HEK293 (cell line): ENCODE data around the gene RPS5.

Experiments used
- CTCF ChIA-PET: fragments of 350-600 bp; formaldehyde crosslinking; extraction: SDS; loops from one replicate; lab custom pipeline; 2021; ENCODE audit warnings: antibody characterized with exemption; lab: Yijun Ruan, JAX
- POLR2A ChIA-PET: fragments of 300-600 bp; formaldehyde crosslinking; extraction: SDS; loops from one replicate; lab custom pipeline; 2020; ENCODE audit warnings: antibody characterized with exemption, inconsistent platforms; lab: Yijun Ruan, JAX
- H3K27ac ChIP-seq: fragments of 200-500 bp; sonication (Bioruptor generic); 2 replicates; pipeline ENCODE4 v1.5.1; 2014; ENCODE audit warnings: low read depth, low read length, control low read depth, inconsistent platforms; ENCODE audit errors: extremely low read depth
- H3K36me3 ChIP-seq, 2 experiments: fragments of 200-500 bp in 1 of 2; sonication (Bioruptor generic) in 1 of 2; 1 replicate in 1 of 2; 2 replicates in 1 of 2; pipeline ENCODE4 v1.5.1; 2014 to 2017; ENCODE audit warnings: inconsistent platforms in 2 of 2, low read length in 2 of 2; ENCODE audit not compliant: control insufficient read depth in 2 of 2, insufficient read depth in 1 of 2
- H3K4me1 ChIP-seq: fragments of 200-500 bp; sonication (Bioruptor generic); 2 replicates; pipeline ENCODE4 v1.5.1; 2014; ENCODE audit warnings: mild to moderate bottlenecking, low read length, inconsistent platforms; ENCODE audit not compliant: control insufficient read depth, insufficient read depth
- H3K4me3 ChIP-seq: 2 replicates; pipeline ENCODE4 v1.5.1; 2011; ENCODE audit warnings: low read depth, mild to moderate bottlenecking, control low read depth, low read length, moderate library complexity
- H3K9me3 ChIP-seq: fragments of 200-500 bp; sonication (Bioruptor generic); 2 replicates; pipeline ENCODE4 v1.5.1; 2014; ENCODE audit warnings: low read depth, low read length, inconsistent platforms; ENCODE audit not compliant: control insufficient read depth, insufficient read depth
- BCL6B ChIP-seq: fragments of 450-650 bp; formaldehyde crosslinking; IDR thresholded peaks from 2 replicates; pipeline ENCODE4 v1.5.1; 2017; ENCODE audit warnings: missing biosample characterization, missing genetic modification characterization
- HIC1 ChIP-seq: fragments of 450-650 bp; formaldehyde crosslinking; IDR thresholded peaks from 2 replicates; pipeline ENCODE4 v1.5.1; 2016; ENCODE audit warnings: missing biosample characterization, missing genetic modification characterization
- INSM2 ChIP-seq: fragments of 450-650 bp; formaldehyde crosslinking; IDR thresholded peaks from 2 replicates; pipeline ENCODE4 v1.5.1; 2016; ENCODE audit warnings: missing biosample characterization, missing genetic modification characterization
- KLF1 ChIP-seq: fragments of 450-650 bp; formaldehyde crosslinking; IDR thresholded peaks from 2 replicates; pipeline ENCODE4 v1.5.1; 2016; ENCODE audit warnings: missing biosample characterization, missing genetic modification characterization
- KLF7 ChIP-seq: fragments of 450-650 bp; formaldehyde crosslinking; IDR thresholded peaks from 2 replicates; pipeline ENCODE4 v1.5.1; 2016; ENCODE audit warnings: missing biosample characterization, missing genetic modification characterization, borderline replicate concordance
- MZF1 ChIP-seq: fragments of 450-650 bp; formaldehyde crosslinking; IDR thresholded peaks from 2 replicates; pipeline ENCODE4 v1.5.1; 2017; ENCODE audit warnings: missing biosample characterization, missing genetic modification characterization, borderline replicate concordance
- OVOL3 ChIP-seq: fragments of 450-650 bp; formaldehyde crosslinking; IDR thresholded peaks from 2 replicates; pipeline ENCODE4 v1.5.1; 2016; ENCODE audit warnings: missing biosample characterization, missing genetic modification characterization
- REPIN1 ChIP-seq: fragments of 450-650 bp; formaldehyde crosslinking; IDR thresholded peaks from 2 replicates; pipeline ENCODE4 v1.5.1; 2017; ENCODE audit warnings: missing biosample characterization, missing genetic modification characterization, low read depth
- REST ChIP-seq: fragments of 450-650 bp; formaldehyde crosslinking; IDR thresholded peaks from 2 replicates; pipeline ENCODE4 v1.5.1; 2016; ENCODE audit warnings: missing biosample characterization, missing genetic modification characterization
- SCRT1 ChIP-seq: fragments of 450-650 bp; formaldehyde crosslinking; IDR thresholded peaks from 2 replicates; pipeline ENCODE4 v1.5.1; 2016; ENCODE audit warnings: missing biosample characterization, missing genetic modification characterization, borderline replicate concordance
- TSHZ1 ChIP-seq: fragments of 450-650 bp; formaldehyde crosslinking; IDR thresholded peaks from 2 replicates; pipeline ENCODE4 v1.5.1; 2016; ENCODE audit warnings: missing biosample characterization, missing genetic modification characterization, borderline replicate concordance
- ZBTB1 ChIP-seq: fragments of 450-650 bp; formaldehyde crosslinking; IDR thresholded peaks from 2 replicates; pipeline ENCODE4 v1.5.1; 2016; ENCODE audit warnings: missing biosample characterization, missing genetic modification characterization
- ZNF341 ChIP-seq: fragments of 450-650 bp; formaldehyde crosslinking; IDR thresholded peaks from 2 replicates; pipeline ENCODE4; 2016; ENCODE audit warnings: low read depth, missing biosample characterization, missing genetic modification characterization
- ZNF510 ChIP-seq: fragments of 450-650 bp; formaldehyde crosslinking; IDR thresholded peaks from 2 replicates; pipeline ENCODE4 v1.5.1; 2018; ENCODE audit warnings: mild to moderate bottlenecking, missing genetic modification characterization, missing biosample characterization; ENCODE audit not compliant: insufficient replicate concordance
- ZNF610 ChIP-seq: fragments of 450-650 bp; formaldehyde crosslinking; IDR thresholded peaks from 2 replicates; pipeline ENCODE4 v1.5.1; 2016; ENCODE audit warnings: missing biosample characterization, missing genetic modification characterization, borderline replicate concordance
- ZNF664 ChIP-seq: fragments of 450-650 bp; formaldehyde crosslinking; IDR thresholded peaks from 2 replicates; pipeline ENCODE4 v1.5.1; 2016; ENCODE audit warnings: missing biosample characterization, missing genetic modification characterization
- ZNF670 ChIP-seq: fragments of 450-650 bp; formaldehyde crosslinking; IDR thresholded peaks from 2 replicates; pipeline ENCODE4 v1.5.1; 2016; ENCODE audit warnings: missing biosample characterization, missing genetic modification characterization, low read depth
- ZSCAN16 ChIP-seq: fragments of 450-650 bp; formaldehyde crosslinking; IDR thresholded peaks from 2 replicates; pipeline ENCODE4 v1.5.1; 2016; ENCODE audit warnings: missing biosample characterization, missing genetic modification characterization

The RPS5 gene

GRCh38 chr19:58386576-58387337, at the start of gene RPS5 (continued):
- TF ChIP-seq HIC1 (tag by site-specific recombination): peak; percentile 88
- no peak for TF ChIP-seq ZNF610 (tag by site-specific recombination)
- no peak for TF ChIP-seq OVOL3 (tag by site-specific recombination)

GRCh38 chr19:58338336-58338735, 48.7 kb upstream of the RPS5 start:
- Histone ChIP-seq H3K36me3 (peaks cover 0 to 63% of the 10 kb centered on the region in 2 experiments; a peak in 1 of 3 replicates), H3K9me3 (no peaks in the 10 kb centered on the region), H3K4me1 (no peaks in the 10 kb centered on the region), H3K4me3 (no peak overlapping the region), H3K27ac (no peak overlapping the region)
- CTCF ChIA-PET: no interaction called here
- no peak for TF ChIP-seq KLF1
- TF ChIP-seq ZNF670: no peak
- no peak for TF ChIP-seq REPIN1 (tag by site-specific recombination)
- TF ChIP-seq ZNF664 (tag by site-specific recombination): no peak
- TF ChIP-seq ZNF341 (tag by site-specific recombination): no peak
- no peak for TF ChIP-seq BCL6B (tag by site-specific recombination)
- no peak for TF ChIP-seq KLF7 (tag by site-specific recombination)
- no peak for TF ChIP-seq ZBTB1
- TF ChIP-seq ZNF510: no peak
- TF ChIP-seq REST (tag by site-specific recombination): no peak
- TF ChIP-seq INSM2 (tag by site-specific recombination): no peak
- TF ChIP-seq ZSCAN16 (tag by site-specific recombination): no peak
- no peak for TF ChIP-seq MZF1 (tag by site-specific recombination)
- no peak for TF ChIP-seq TSHZ1
- no peak for TF ChIP-seq SCRT1
- POLR2A ChIA-PET: no interaction called here
